HCT116 (cell line): ENCODE results near the gene DKK3.

Experiments
- EGR1 ChIP-seq: IDR thresholded peaks from 2 replicates; pipeline ENCODE4 v1.6.1; 2012; ENCODE audit warnings: low read depth
- ELF1 ChIP-seq: IDR thresholded peaks from 2 replicates; pipeline ENCODE4 v1.6.1; 2012; ENCODE audit warnings: low read depth, borderline replicate concordance
- EZH2 ChIP-seq: fragments of 200-600 bp; sonication (generic); IDR thresholded peaks from 2 replicates; pipeline ENCODE4 v1.6.1; 2017; ENCODE audit warnings: antibody characterized with exemption, mixed run types
- EZH2phosphoT487 ChIP-seq: fragments of 200-600 bp; IDR thresholded peaks from 2 replicates; pipeline ENCODE4 v1.6.1; 2018; ENCODE audit warnings: antibody characterized with exemption, borderline replicate concordance
- POLR2A ChIP-seq: IDR thresholded peaks from 2 replicates; pipeline ENCODE4 v1.7.0; 2011; ENCODE audit warnings: borderline replicate concordance; ENCODE audit not compliant: insufficient read depth, insufficient read length; ENCODE audit errors: extremely low read depth
- POLR2AphosphoS5 ChIP-seq: IDR thresholded peaks from 2 replicates; pipeline ENCODE4 v1.6.1; 2011; ENCODE audit warnings: mild to moderate bottlenecking, low read depth, low read length, moderate library complexity
- RAD21 ChIP-seq: IDR thresholded peaks from 2 replicates; pipeline ENCODE4 v1.6.1; 2012; ENCODE audit warnings: low read depth, mild to moderate bottlenecking
- SP1 ChIP-seq: IDR thresholded peaks from 2 replicates; pipeline ENCODE4 v1.6.1; 2012; ENCODE audit warnings: low read depth
- ZFX ChIP-seq: fragments of 450-650 bp; IDR thresholded peaks from 2 replicates; pipeline ENCODE4 v1.6.1; 2017
- TF ChIP-seq, protein P1 (sequence below): IDR thresholded peaks from 2 replicates; pipeline ENCODE4 v1.6.1; 2012; ENCODE audit warnings: low read depth
- TF ChIP-seq, protein P2 (sequence below), 3 experiments: fragments of 200-600 bp in 1 of 3; sonication (generic) in 1 of 3; IDR thresholded peaks in 2 of 3; conservative IDR thresholded peaks in 1 of 3; 2 replicates each; pipeline ENCODE4 v1.5.1; 2012 to 2017; ENCODE audit warnings: low read depth in 2 of 3, low read length in 2 of 3, antibody characterized with exemption in 1 of 3, borderline replicate concordance in 1 of 3, control low read depth in 1 of 3, mild to moderate bottlenecking in 1 of 3, mixed read lengths in 1 of 3, mixed run types in 1 of 3, moderate library complexity in 1 of 3; ENCODE audit not compliant: insufficient read depth in 1 of 3
- TF ChIP-seq, protein P3 (sequence below): IDR thresholded peaks from 2 replicates; pipeline ENCODE4 v1.6.1; 2012
- TF ChIP-seq, protein P4 (sequence below): IDR thresholded peaks from 2 replicates; pipeline ENCODE4 v1.6.1; 2012
- TF ChIP-seq, protein P5 (sequence below): IDR thresholded peaks from 2 replicates; pipeline ENCODE4 v1.6.1; 2011; ENCODE audit warnings: mild to moderate bottlenecking, low read length, moderate library complexity; ENCODE audit not compliant: insufficient replicate concordance; ENCODE audit errors: extremely low read depth

DNA sequence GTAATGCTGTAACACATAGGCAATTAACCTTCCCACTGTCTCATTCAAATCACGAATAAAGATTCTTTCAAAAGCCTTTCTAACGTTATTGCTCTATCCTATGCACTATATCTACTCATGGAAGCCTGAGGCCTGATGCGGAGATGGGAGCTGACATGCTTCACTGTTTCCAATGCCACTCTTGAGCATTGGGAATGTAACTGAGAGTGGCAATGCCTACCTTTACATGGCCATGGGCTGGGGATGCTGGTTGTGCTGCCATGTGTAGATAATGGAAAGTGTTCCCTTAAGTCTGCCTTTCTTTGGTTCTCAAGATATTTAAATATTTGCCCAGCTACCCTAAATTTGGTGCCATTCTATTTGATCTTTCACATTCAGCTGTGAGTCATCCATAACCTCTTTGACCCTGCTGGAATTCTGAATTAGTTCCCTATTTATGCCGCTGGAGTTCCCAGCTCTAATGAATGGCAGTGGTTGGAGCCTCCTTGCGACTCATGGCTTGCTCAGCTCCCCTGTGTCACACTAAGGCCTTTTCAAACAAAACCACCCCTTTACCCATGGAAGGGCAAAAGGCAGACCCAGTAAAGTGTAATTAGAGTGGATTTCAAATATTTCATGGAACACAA is 21.4 kb upstream of the DKK3 start:
- TF ChIP-seq, protein P1, sequence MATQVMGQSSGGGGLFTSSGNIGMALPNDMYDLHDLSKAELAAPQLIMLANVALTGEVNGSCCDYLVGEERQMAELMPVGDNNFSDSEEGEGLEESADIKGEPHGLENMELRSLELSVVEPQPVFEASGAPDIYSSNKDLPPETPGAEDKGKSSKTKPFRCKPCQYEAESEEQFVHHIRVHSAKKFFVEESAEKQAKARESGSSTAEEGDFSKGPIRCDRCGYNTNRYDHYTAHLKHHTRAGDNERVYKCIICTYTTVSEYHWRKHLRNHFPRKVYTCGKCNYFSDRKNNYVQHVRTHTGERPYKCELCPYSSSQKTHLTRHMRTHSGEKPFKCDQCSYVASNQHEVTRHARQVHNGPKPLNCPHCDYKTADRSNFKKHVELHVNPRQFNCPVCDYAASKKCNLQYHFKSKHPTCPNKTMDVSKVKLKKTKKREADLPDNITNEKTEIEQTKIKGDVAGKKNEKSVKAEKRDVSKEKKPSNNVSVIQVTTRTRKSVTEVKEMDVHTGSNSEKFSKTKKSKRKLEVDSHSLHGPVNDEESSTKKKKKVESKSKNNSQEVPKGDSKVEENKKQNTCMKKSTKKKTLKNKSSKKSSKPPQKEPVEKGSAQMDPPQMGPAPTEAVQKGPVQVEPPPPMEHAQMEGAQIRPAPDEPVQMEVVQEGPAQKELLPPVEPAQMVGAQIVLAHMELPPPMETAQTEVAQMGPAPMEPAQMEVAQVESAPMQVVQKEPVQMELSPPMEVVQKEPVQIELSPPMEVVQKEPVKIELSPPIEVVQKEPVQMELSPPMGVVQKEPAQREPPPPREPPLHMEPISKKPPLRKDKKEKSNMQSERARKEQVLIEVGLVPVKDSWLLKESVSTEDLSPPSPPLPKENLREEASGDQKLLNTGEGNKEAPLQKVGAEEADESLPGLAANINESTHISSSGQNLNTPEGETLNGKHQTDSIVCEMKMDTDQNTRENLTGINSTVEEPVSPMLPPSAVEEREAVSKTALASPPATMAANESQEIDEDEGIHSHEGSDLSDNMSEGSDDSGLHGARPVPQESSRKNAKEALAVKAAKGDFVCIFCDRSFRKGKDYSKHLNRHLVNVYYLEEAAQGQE: no peak
- TF ChIP-seq, protein P2, sequence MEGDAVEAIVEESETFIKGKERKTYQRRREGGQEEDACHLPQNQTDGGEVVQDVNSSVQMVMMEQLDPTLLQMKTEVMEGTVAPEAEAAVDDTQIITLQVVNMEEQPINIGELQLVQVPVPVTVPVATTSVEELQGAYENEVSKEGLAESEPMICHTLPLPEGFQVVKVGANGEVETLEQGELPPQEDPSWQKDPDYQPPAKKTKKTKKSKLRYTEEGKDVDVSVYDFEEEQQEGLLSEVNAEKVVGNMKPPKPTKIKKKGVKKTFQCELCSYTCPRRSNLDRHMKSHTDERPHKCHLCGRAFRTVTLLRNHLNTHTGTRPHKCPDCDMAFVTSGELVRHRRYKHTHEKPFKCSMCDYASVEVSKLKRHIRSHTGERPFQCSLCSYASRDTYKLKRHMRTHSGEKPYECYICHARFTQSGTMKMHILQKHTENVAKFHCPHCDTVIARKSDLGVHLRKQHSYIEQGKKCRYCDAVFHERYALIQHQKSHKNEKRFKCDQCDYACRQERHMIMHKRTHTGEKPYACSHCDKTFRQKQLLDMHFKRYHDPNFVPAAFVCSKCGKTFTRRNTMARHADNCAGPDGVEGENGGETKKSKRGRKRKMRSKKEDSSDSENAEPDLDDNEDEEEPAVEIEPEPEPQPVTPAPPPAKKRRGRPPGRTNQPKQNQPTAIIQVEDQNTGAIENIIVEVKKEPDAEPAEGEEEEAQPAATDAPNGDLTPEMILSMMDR (IDR thresholded peaks at IDR 0.05 in 2 of 3, conservative IDR thresholded peaks at IDR 0.05 in 1 of 3; ENCODE audit: borderline replicate concordance in 1 of 3, insufficient read depth in 1 of 3, low read depth in 2 of 3, low read length in 2 of 3): no peak
- TF ChIP-seq EZH2 (no peak), SP1 (peak; percentile 47; the same call in 1 of the 2 replicates), RAD21 (peak; percentile 31; the same call in 1 of the 2 replicates), POLR2A (no peak), POLR2AphosphoS5 (no peak), EGR1 (no peak), ZFX (no peak), ELF1 (no peak), EZH2phosphoT487 (no peak)
- TF ChIP-seq, protein P3, sequence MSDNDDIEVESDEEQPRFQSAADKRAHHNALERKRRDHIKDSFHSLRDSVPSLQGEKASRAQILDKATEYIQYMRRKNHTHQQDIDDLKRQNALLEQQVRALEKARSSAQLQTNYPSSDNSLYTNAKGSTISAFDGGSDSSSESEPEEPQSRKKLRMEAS: 0 out of 2 replicates have a peak, but pooled peaks have one; percentile 14
- TF ChIP-seq, protein P4, sequence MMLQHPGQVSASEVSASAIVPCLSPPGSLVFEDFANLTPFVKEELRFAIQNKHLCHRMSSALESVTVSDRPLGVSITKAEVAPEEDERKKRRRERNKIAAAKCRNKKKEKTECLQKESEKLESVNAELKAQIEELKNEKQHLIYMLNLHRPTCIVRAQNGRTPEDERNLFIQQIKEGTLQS: no peak
- TF ChIP-seq, protein P5, sequence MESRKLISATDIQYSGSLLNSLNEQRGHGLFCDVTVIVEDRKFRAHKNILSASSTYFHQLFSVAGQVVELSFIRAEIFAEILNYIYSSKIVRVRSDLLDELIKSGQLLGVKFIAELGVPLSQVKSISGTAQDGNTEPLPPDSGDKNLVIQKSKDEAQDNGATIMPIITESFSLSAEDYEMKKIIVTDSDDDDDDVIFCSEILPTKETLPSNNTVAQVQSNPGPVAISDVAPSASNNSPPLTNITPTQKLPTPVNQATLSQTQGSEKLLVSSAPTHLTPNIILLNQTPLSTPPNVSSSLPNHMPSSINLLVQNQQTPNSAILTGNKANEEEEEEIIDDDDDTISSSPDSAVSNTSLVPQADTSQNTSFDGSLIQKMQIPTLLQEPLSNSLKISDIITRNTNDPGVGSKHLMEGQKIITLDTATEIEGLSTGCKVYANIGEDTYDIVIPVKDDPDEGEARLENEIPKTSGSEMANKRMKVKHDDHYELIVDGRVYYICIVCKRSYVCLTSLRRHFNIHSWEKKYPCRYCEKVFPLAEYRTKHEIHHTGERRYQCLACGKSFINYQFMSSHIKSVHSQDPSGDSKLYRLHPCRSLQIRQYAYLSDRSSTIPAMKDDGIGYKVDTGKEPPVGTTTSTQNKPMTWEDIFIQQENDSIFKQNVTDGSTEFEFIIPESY: no peak
